Activated naive CD4-positive, alpha-beta T cell treated with anti-CD3 and anti-CD28 coated beads, Interleukin-2, amount 50 U/mL, for 72 hours (primary cell): ENCODE data around the gene CAPN9. TPM values are rescaled to one million over a fixed set of nuclear protein-coding genes. Genes with fewer than 3 reads are reported as not detected.
"Not testable (repeated sequence)": the region's sequence is repeated elsewhere in the genome, so short reads cannot be mapped to it uniquely, and the experiment has no call there.

ENCODE experiments used
- ATAC-seq, 2 donors: fragments of 150-1000 bp; cut with Tn5 transposase; 2 replicates each; pipeline ENCODE4 v1.10.0; 2021; ENCODE audit warnings: mild to moderate bottlenecking in 2 of 2, moderate library complexity in 2 of 2
- DNase-seq, 2 donors: peaks; one replicate each; pipeline ENCODE4 v3.0.0; 2021 to 2022; ENCODE audit warnings: low spot score in 2 of 2
- H3K27ac Mint-ChIP-seq, 2 donors: one replicate each; pipeline ENCODE4 v1.8.0; 2022; ENCODE audit warnings: mild to moderate bottlenecking in 2 of 2, mixed read lengths in 2 of 2
- H3K36me3 Mint-ChIP-seq, 2 donors: one replicate each; pipeline ENCODE4 v1.8.0; 2022; ENCODE audit warnings: mixed read lengths in 2 of 2
- H3K9me3 Mint-ChIP-seq, 2 donors: one replicate each; pipeline ENCODE4 v1.8.0; 2022; ENCODE audit warnings: mixed read lengths in 2 of 2
- total RNA-seq, 2 donors: library from RNA; stranded (reverse); gene quantifications; one replicate each; pipeline ENCODE4 v1.2.3, GENCODE V29; 2022

CAPN9 gene
- total RNA-seq, 2 donors from 2014 or later: not detected

GRCh38 chr1:230833511-230833910 is 86.3 kb downstream of the CAPN9 start:
- H3K27ac Mint-ChIP-seq: no peak overlapping the region
- H3K36me3 Mint-ChIP-seq: no peaks in the 10 kb centered on the region
- H3K9me3 Mint-ChIP-seq: peaks cover 0 to 12% of the 10 kb centered on the region in 2 donors
- no peak for ATAC-seq
- no peak for DNase-seq

- Mint-ChIP-seq H3K9me3 (peaks cover 0 to 12% of the 10 kb centered on the region in 2 donors), H3K27ac (no peak overlapping the region), H3K36me3 (peaks cover 0 to 5% of the 10 kb centered on the region in 2 donors)
- ATAC-seq (no peak), DNase-seq (no peak)
Observed at GRCh38 chr1:230834292-230834691, 87.1 kb downstream of the CAPN9 start.

- no peak overlapping the region for H3K27ac Mint-ChIP-seq
- no peak for ATAC-seq
Observed at GRCh38 chr1:230836347-230836746, 89.2 kb downstream of the CAPN9 start.

GRCh38 chr1:230836793-230837192 is 89.6 kb downstream of the CAPN9 start:
- Mint-ChIP-seq H3K9me3 (peaks cover 0 to 6% of the 10 kb centered on the region in 2 donors), H3K27ac (no peak overlapping the region), H3K36me3 (peaks cover 0 to 5% of the 10 kb centered on the region in 2 donors)
- DNase-seq: no peak
- no peak for ATAC-seq

More at GRCh38 chr1:230836347-230836746, 89.2 kb downstream of the CAPN9 start:
- Mint-ChIP-seq H3K9me3 (peaks cover 0 to 6% of the 10 kb centered on the region in 2 donors), H3K36me3 (peaks cover 0 to 5% of the 10 kb centered on the region in 2 donors)
- DNase-seq: no peak

- no peaks in the 10 kb centered on the region for H3K9me3 Mint-ChIP-seq
- H3K36me3 Mint-ChIP-seq: peaks cover 0 to 6% of the 10 kb centered on the region in 2 donors
- ATAC-seq (no peak), DNase-seq (no peak)
- no peak overlapping the region for H3K27ac Mint-ChIP-seq
Observed at GRCh38 chr1:230839173-230839572, 92.0 kb downstream of the CAPN9 start.

GRCh38 chr1:230842801-230843200 is 95.6 kb downstream of the CAPN9 start:
- ATAC-seq: no peak
- Mint-ChIP-seq H3K27ac (no peak overlapping the region), H3K9me3 (no peaks in the 10 kb centered on the region), H3K36me3 (peaks cover 0 to 11% of the 10 kb centered on the region in 2 donors)
- DNase-seq: no peak

- ATAC-seq: no peak
- Mint-ChIP-seq H3K9me3 (no peaks in the 10 kb centered on the region), H3K27ac (peak overlapping the region in 1 of 2 donors; percentile 90), H3K36me3 (peaks cover 0 to 9% of the 10 kb centered on the region in 2 donors)
- no peak for DNase-seq
Observed at GRCh38 chr1:230843503-230844309, 96.5 kb downstream of the CAPN9 start.

- Mint-ChIP-seq H3K27ac (peak overlapping the region in 1 of 2 donors; percentile 90), H3K36me3 (peaks cover 0 to 6% of the 10 kb centered on the region in 2 donors), H3K9me3 (no peaks in the 10 kb centered on the region)
- no peak for DNase-seq
- ATAC-seq: no peak
Observed at GRCh38 chr1:230844561-230844960, 97.4 kb downstream of the CAPN9 start.

GRCh38 chr1:230845184-230845583 is 98.0 kb downstream of the CAPN9 start:
- not testable (repeated sequence) for H3K27ac Mint-ChIP-seq, DNase-seq, ATAC-seq, H3K9me3 Mint-ChIP-seq, H3K36me3 Mint-ChIP-seq

- no peak for ATAC-seq
- peaks cover 11 to 13% of the 10 kb centered on the region in 2 donors for H3K36me3 Mint-ChIP-seq
- peaks cover 0 to 4% of the 10 kb centered on the region in 2 donors for H3K9me3 Mint-ChIP-seq
- no peak for DNase-seq
- no peak overlapping the region for H3K27ac Mint-ChIP-seq
Observed at GRCh38 chr1:230848235-230848634, 101.0 kb downstream of the CAPN9 start.

GRCh38 chr1:230849451-230850224 is 102.5 kb downstream of the CAPN9 start:
- ATAC-seq (no peak), DNase-seq (no peak)
- Mint-ChIP-seq H3K9me3 (peaks cover 0 to 4% of the 10 kb centered on the region in 2 donors), H3K36me3 (peaks cover 5 to 17% of the 10 kb centered on the region in 2 donors), H3K27ac (peak overlapping the region in 1 of 2 donors; percentile 26)

- Mint-ChIP-seq H3K9me3 (peaks cover 0 to 4% of the 10 kb centered on the region in 2 donors), H3K36me3 (peaks cover 5 to 17% of the 10 kb centered on the region in 2 donors), H3K27ac (no peak overlapping the region)
- DNase-seq (no peak), ATAC-seq (no peak)
Observed at GRCh38 chr1:230850547-230850946, 103.4 kb downstream of the CAPN9 start.

- peaks cover 0 to 4% of the 10 kb centered on the region in 2 donors for H3K9me3 Mint-ChIP-seq
- DNase-seq (no peak), ATAC-seq (no peak)
- H3K36me3 Mint-ChIP-seq: peaks cover 5 to 17% of the 10 kb centered on the region in 2 donors
- no peak overlapping the region for H3K27ac Mint-ChIP-seq
Observed at GRCh38 chr1:230851291-230851691, 104.1 kb downstream of the CAPN9 start.

Other genes starting within 250 kb of the CAPN9 start
- 10 to 100 TPM in 1 of 2 donors, 1 to 10 TPM in 1; 9.8 to 30.8 TPM for gene COG2, start 104.9 kb upstream of the CAPN9 start, total RNA-seq
- not detected for gene AGT, start 33.3 kb upstream of the CAPN9 start, total RNA-seq
- 1 to 10 TPM; 5.4 to 8.8 TPM for gene C1orf198, start 121.1 kb downstream of the CAPN9 start, total RNA-seq
- gene TTC13, start 231.5 kb downstream of the CAPN9 start, total RNA-seq: 10 to 100 TPM; 12.6 to 18.7 TPM
- 10 to 100 TPM; 10.6 to 15.5 TPM for gene ARV1, start 231.7 kb downstream of the CAPN9 start, total RNA-seq